IMR-90 (cell line): Measurements from ENCODE around the gene SNAPC4. TPM values are rescaled to one million over a fixed set of nuclear protein-coding genes. Genes with fewer than 3 reads are reported as not detected.
A peak's percentile ranks its signal among the peaks of the same experiment; 100 is the strongest.

Experiments used
- BHLHE40 ChIP-seq: fragments of 150-350 bp; IDR thresholded peaks from 2 replicates; pipeline ENCODE4 v1.6.1; 2016; ENCODE audit warnings: mild to moderate bottlenecking, low read depth, low read length
- CTCF ChIP-seq: conservative IDR thresholded peaks from 2 replicates; pipeline ENCODE4 v1.5.1; 2012; ENCODE audit warnings: mild to moderate bottlenecking, low read depth, low read length, improper control_type of control experiment
- ELK1 ChIP-seq: fragments of 150-350 bp; IDR thresholded peaks from 2 replicates; pipeline ENCODE4 v1.6.1; 2016; ENCODE audit warnings: low read depth, mild to moderate bottlenecking, low read length, moderate library complexity, borderline replicate concordance
- POLR2A ChIP-seq: IDR thresholded peaks from 2 replicates; pipeline ENCODE4 v1.6.1; 2012; ENCODE audit warnings: mild to moderate bottlenecking, low read depth, low read length
- RFX5 ChIP-seq: IDR thresholded peaks from 2 replicates; pipeline ENCODE4 v1.8.0; 2012; ENCODE audit warnings: low read depth, mild to moderate bottlenecking, low read length, moderate library complexity
- SMC3 ChIP-seq: fragments of 150-350 bp; IDR thresholded peaks from 2 replicates; pipeline ENCODE4 v1.6.1; 2016; ENCODE audit warnings: low read depth, mild to moderate bottlenecking, antibody characterized with exemption, low read length, moderate library complexity
- USF2 ChIP-seq: fragments of 150-350 bp; IDR thresholded peaks from 2 replicates; pipeline ENCODE4 v1.6.1; 2017; ENCODE audit warnings: mild to moderate bottlenecking, antibody characterized with exemption, low read length, low read depth
- polyA plus RNA-seq, 3 experiments: library from polyadenylated mRNA; depleted of rRNA; stranded (reverse); fragments of >200 nt; gene quantifications; 2 replicates each; pipeline ENCODE4 v1.2.3, GENCODE V29; 2012; ENCODE audit warnings: low replicate concordance in 1 of 3
- total RNA-seq: library from RNA; depleted of rRNA; stranded (reverse); fragments of >200 nt; gene quantifications from 2 replicates; pipeline ENCODE4 v1.2.3, GENCODE V29; 2012

The SNAPC4 gene
- total and polyA plus RNA-seq, 2 of the 4 experiments (the other 2 are of a cell fraction) = 2.5 to 6.5 TPM

GRCh38 chr9:136400038-136400834 lies at the start of gene SNAPC4 (continued):
- peak; percentile 94 for TF ChIP-seq CTCF
- TF ChIP-seq USF2 = no peak
- TF ChIP-seq RFX5 = no peak
- TF ChIP-seq BHLHE40 = no peak; the same call in 1 of the 2 replicates
- peak; percentile 66 for TF ChIP-seq SMC3
- TF ChIP-seq ELK1 = no peak
- TF ChIP-seq POLR2A = peak; percentile 71
